GM23338 (cell line): ENCODE results near the gene METTL3.

Experiments
- CTCF ChIP-seq, 2 experiments: fragments of 200-600 bp in 1 of 2; sonication (generic) in 1 of 2; conservative IDR thresholded peaks; 2 replicates each; pipeline versions ENCODE4 v1.5.1 to v1.6.1; 2016 to 2017; ENCODE audit warnings: antibody characterized with exemption in 2 of 2, low read depth in 2 of 2, mild to moderate bottlenecking in 2 of 2, moderate library complexity in 1 of 2
- EZH2 ChIP-seq: fragments of 200-600 bp; sonication (generic); IDR thresholded peaks from one replicate; pipeline ENCODE4 v1.8.0; 2017; ENCODE audit warnings: antibody characterized with exemption, mild to moderate bottlenecking, low read depth; ENCODE audit not compliant: unreplicated experiment
- EZH2phosphoT487 ChIP-seq: fragments of 200-600 bp; sonication (generic); IDR thresholded peaks from one replicate; pipeline ENCODE4 v1.8.1; 2018; ENCODE audit warnings: antibody characterized with exemption; ENCODE audit not compliant: unreplicated experiment
- JUNB ChIP-seq: IDR thresholded peaks from one replicate; pipeline ENCODE4 v1.6.1; 2016; ENCODE audit warnings: antibody characterized with exemption; ENCODE audit not compliant: unreplicated experiment
- NANOG ChIP-seq: IDR thresholded peaks from 2 replicates; pipeline ENCODE4 v1.6.1; 2016; ENCODE audit warnings: antibody characterized with exemption, borderline replicate concordance
- POLR2AphosphoS5 ChIP-seq: IDR thresholded peaks from 2 replicates; pipeline ENCODE4 v1.6.1; 2016; ENCODE audit warnings: antibody characterized with exemption, low read depth
- REST ChIP-seq: IDR thresholded peaks from one replicate; pipeline ENCODE4 v1.6.1; 2018; ENCODE audit warnings: antibody characterized with exemption; ENCODE audit not compliant: unreplicated experiment
- STAT1 ChIP-seq: IDR thresholded peaks from one replicate; pipeline ENCODE4 v1.6.1; 2016; ENCODE audit warnings: antibody characterized with exemption; ENCODE audit not compliant: unreplicated experiment

- no peak for TF ChIP-seq EZH2
- TF ChIP-seq STAT1: no peak
- no peak for TF ChIP-seq CTCF (conservative IDR thresholded peaks at IDR 0.05; ENCODE audit: low read depth in 2 of 2)
- TF ChIP-seq EZH2phosphoT487: no peak
- TF ChIP-seq REST: no peak
- no peak for TF ChIP-seq NANOG
- no peak for TF ChIP-seq POLR2AphosphoS5
- no peak for TF ChIP-seq JUNB
Measured at GRCh38 chr14:21528381-21529348, 17.5 kb upstream of the METTL3 start.
